Heart right ventricle (tissue), 16 donors: Measurements from ENCODE around the gene MIB1. TPM values are rescaled to one million over a fixed set of nuclear protein-coding genes. Genes with fewer than 3 reads are reported as not detected.

Source experiments
- ATAC-seq, 8 donors: fragments of 200-7000 bp; cut with Tn5 transposase; one replicate each; pipeline ENCODE4 v1.9.1; 2020; ENCODE audit warnings: mild to moderate bottlenecking in 8 of 8, moderate library complexity in 8 of 8, moderate number of reproducible peaks in 1 of 8
- DNase-seq, 2 donors: peaks; one replicate each; pipeline ENCODE4 v3.0.0-alpha.2; 2020
- H3K27ac ChIP-seq, 10 donors: fragments of 200-600 bp; sonication (generic) in 2 of 10; one replicate each; pipeline versions ENCODE4 v1.5.0 to v1.8.0; 2020 to 2022; ENCODE audit warnings: mild to moderate bottlenecking in 3 of 10
- H3K27me3 ChIP-seq, 7 donors: fragments of 200-600 bp; one replicate each; pipeline ENCODE4 v1.8.0; 2021 to 2022; ENCODE audit warnings: mild to moderate bottlenecking in 2 of 7
- H3K36me3 ChIP-seq, 9 donors: fragments of 200-600 bp; sonication (generic) in 1 of 9; one replicate each; pipeline versions ENCODE4 v1.5.0 to v1.8.0; 2020 to 2022; ENCODE audit warnings: mild to moderate bottlenecking in 2 of 9
- H3K4me1 ChIP-seq, 9 donors: fragments of 200-600 bp; sonication (generic) in 1 of 9; one replicate each; pipeline versions ENCODE4 v1.5.0 to v1.8.0; 2020 to 2022; ENCODE audit warnings: mild to moderate bottlenecking in 4 of 9
- H3K4me3 ChIP-seq, 10 donors: fragments of 200-600 bp; sonication (generic) in 2 of 10; one replicate each; pipeline versions ENCODE4 v1.5.0 to v1.8.0; 2020 to 2022; ENCODE audit warnings: mild to moderate bottlenecking in 7 of 10, moderate library complexity in 2 of 10
- H3K9me3 ChIP-seq, 11 donors: fragments of 200-600 bp in 10 of 11; sonication (generic) in 2 of 11; one replicate each; pipeline versions ENCODE4 v1.5.0 to v1.8.0; 2013 to 2022; ENCODE audit warnings: mild to moderate bottlenecking in 2 of 11, control low read depth in 1 of 11, moderate library complexity in 1 of 11
- CTCF ChIP-seq, 9 donors: fragments of 200-600 bp; sonication (generic) in 2 of 9; IDR thresholded peaks; one replicate each; pipeline versions ENCODE4 v1.5.0 to v1.8.0; 2021 to 2022; ENCODE audit warnings: antibody characterized with exemption in 9 of 9, mild to moderate bottlenecking in 5 of 9, moderate library complexity in 1 of 9
- WGBS, 2 donors: extraction: QIAGEN DNeasy Blood & Tissue Kit; methylation state at CpG; one replicate each; pipeline ENCODE4 v1.1.7; 2013; ENCODE audit warnings: inconsistent platforms in 1 of 2; 5-methylcytosine and 5-hydroxymethylcytosine counted together
- intact Hi-C, 10 donors: fragments of 100-400 bp; cut with DNase I; formaldehyde crosslinking; loops; one replicate each; pipeline versions ENCODE4 v1.11.1 to v1.14.2; 2022
- polyA plus RNA-seq, 2 donors: library from polyadenylated mRNA; stranded (reverse); fragments of 200-250 nt; gene quantifications; one replicate each; pipeline ENCODE4 v1.2.3, GENCODE V29; 2013
- total RNA-seq, 10 donors: library from RNA; stranded (reverse); fragmentation: NEBNext Ultra II Directional in 3 of 10; extraction: Animal tissue kit (Norgen Biotek cat#: 25700) in 3 of 10; gene quantifications; one replicate each; pipeline versions ENCODE4 v1.2.1 to v1.2.4, GENCODE V29; 2021 to 2023
- donor health status: Arrhythmogenic right ventricular cardiomyopathy.
- donor health status: ischemic (EF 13 %, LVEDD 7.1; RV severe dilation, severe dysfunction).
- donor health status: healthy with polysubstance abuse.
- donor health status: DM: no; HTN: yes; CAD: no.
- donor health status: DM: no; HTN: no; CAD: no.
- donor health status: ischemic (EF 25% LVEDD 6.9; RV normal size, moderate dysfunction).
- donor health status: ischemic (EF 25% LVEDD 5.7; RV mildly dilated, moderate dysfunction).
- donor health status: healthy.
- donor health status: DM: yes; HTN: yes; CAD: no.
- donor health status: Ischemic cardiomyopathy.
- donor health status: ischemic (EF 35%, LVEDD 5.7; RV mildly dilated, moderate dysfunction).
- donor health status: nonischemic (EF 11% LVEDD 7.7; RV severe dilation, severe dysfunction).
- donor health status: DM: yes; HTN: yes; CAD: no.
- donor health status: PGD.
- donor health status: ischemic (EF 29% LVEDD 5.4; RV normal size, mild dysfunction).
- donor health status: nonischemic (EF 23%, LVEDD 6.1; RV moderate dilation, normal function).

MIB1 gene
- total and polyA plus RNA-seq, 12 donors, result 3.7 to 32.2 (median 25.0) TPM

- peaks cover 0 to 20% (median 0%) of the 10 kb centered on the region in 9 donors for H3K4me1 ChIP-seq
- no peaks in the 10 kb centered on the region for H3K36me3 ChIP-seq
- TF ChIP-seq CTCF (IDR thresholded peaks at IDR 0.05), result no peak
- 88 to 93% methylated on average over 12 of the region's 12 CpGs for WGBS, 2 donors
- H3K4me3 ChIP-seq, result no peak overlapping the region
- no peaks in the 10 kb centered on the region for H3K27me3 ChIP-seq
- intact Hi-C loops, result loop anchor here in 3 of 10 donors (5.0 to 10.0 kb wide), 4 partner anchors 52 to 674 kb away; partner anchors contain the start of gene GATA6 (in 1 of the 3)
- H3K27ac ChIP-seq, result no peak overlapping the region
- DNase-seq (no peak), ATAC-seq (no peak)
- no peaks in the 10 kb centered on the region for H3K9me3 ChIP-seq
Observed at GRCh38 chr18:21900605-21901352, 160.2 kb downstream of the MIB1 start.

- DNase-seq, result no peak
- H3K9me3 ChIP-seq, result no peaks in the 10 kb centered on the region
- ATAC-seq, result no peak
- H3K27me3 ChIP-seq, result no peaks in the 10 kb centered on the region
- H3K4me1 ChIP-seq, result peaks cover 0 to 20% (median 0%) of the 10 kb centered on the region in 9 donors
- H3K36me3 ChIP-seq, result no peaks in the 10 kb centered on the region
- intact Hi-C loops, result loop anchor here in 3 of 10 donors (5.0 to 10.0 kb wide), 4 partner anchors 51 to 673 kb away; partner anchors contain the start of gene GATA6 (in 1 of the 3)
- H3K27ac ChIP-seq, result no peak overlapping the region
- 73 to 80% methylated on average over 3 of the region's 3 CpGs for WGBS, 2 donors
- no peak for TF ChIP-seq CTCF (IDR thresholded peaks at IDR 0.05)
- no peak overlapping the region for H3K4me3 ChIP-seq
Observed at GRCh38 chr18:21901423-21901945, 160.9 kb downstream of the MIB1 start.

GRCh38 chr18:21903709-21904108 lies 163.1 kb downstream of the MIB1 start:
- no peak for ATAC-seq
- H3K4me1 ChIP-seq, result peaks cover 0 to 9% (median 0%) of the 10 kb centered on the region in 9 donors
- intact Hi-C loops, result loop anchor here in 3 of 10 donors (5.0 to 10.0 kb wide), 4 partner anchors 49 to 671 kb away; partner anchors contain the start of gene GATA6 (in 1 of the 3)
- DNase-seq, result no peak
- no peaks in the 10 kb centered on the region for H3K36me3 ChIP-seq
- 61 to 62% methylated on average over 6 of the region's 6 CpGs for WGBS, 2 donors
- no peaks in the 10 kb centered on the region for H3K9me3 ChIP-seq
- H3K27me3 ChIP-seq, result no peaks in the 10 kb centered on the region
- no peak for TF ChIP-seq CTCF (IDR thresholded peaks at IDR 0.05)
- no peak overlapping the region for H3K27ac ChIP-seq
- H3K4me3 ChIP-seq, result no peak overlapping the region

- ATAC-seq (no peak), DNase-seq (no peak)
- no peaks in the 10 kb centered on the region for H3K27me3 ChIP-seq
- intact Hi-C loops, result loop anchor here in 3 of 10 donors (5.0 to 10.0 kb wide), 4 partner anchors 47 to 670 kb away; partner anchors contain the start of gene GATA6 (in 1 of the 3)
- no peak overlapping the region for H3K27ac ChIP-seq
- peaks cover 0 to 9% (median 0%) of the 10 kb centered on the region in 9 donors for H3K4me1 ChIP-seq
- WGBS, 2 donors, result 16 to 20% methylated on average over 6 of the region's 6 CpGs
- no peak overlapping the region for H3K4me3 ChIP-seq
- H3K36me3 ChIP-seq, result no peaks in the 10 kb centered on the region
- TF ChIP-seq CTCF (IDR thresholded peaks at IDR 0.05), result no peak
- no peaks in the 10 kb centered on the region for H3K9me3 ChIP-seq
Observed at GRCh38 chr18:21904856-21905255, 164.3 kb downstream of the MIB1 start.
